HG02981 (cell line): ENCODE measurements around the gene PKDCC.
"Not testable (repeated sequence)": the region's sequence is repeated elsewhere in the genome, so short reads cannot be mapped to it uniquely, and the experiment has no call there.

Experiments used
- ATAC-seq: cut with Tn5 transposase; IDR thresholded peaks from one replicate; pipeline ENCODE4 v1.9.1; 2021; ENCODE audit warnings: mild to moderate bottlenecking, moderate library complexity; ENCODE audit not compliant: unreplicated experiment

Gene PKDCC

DNA sequence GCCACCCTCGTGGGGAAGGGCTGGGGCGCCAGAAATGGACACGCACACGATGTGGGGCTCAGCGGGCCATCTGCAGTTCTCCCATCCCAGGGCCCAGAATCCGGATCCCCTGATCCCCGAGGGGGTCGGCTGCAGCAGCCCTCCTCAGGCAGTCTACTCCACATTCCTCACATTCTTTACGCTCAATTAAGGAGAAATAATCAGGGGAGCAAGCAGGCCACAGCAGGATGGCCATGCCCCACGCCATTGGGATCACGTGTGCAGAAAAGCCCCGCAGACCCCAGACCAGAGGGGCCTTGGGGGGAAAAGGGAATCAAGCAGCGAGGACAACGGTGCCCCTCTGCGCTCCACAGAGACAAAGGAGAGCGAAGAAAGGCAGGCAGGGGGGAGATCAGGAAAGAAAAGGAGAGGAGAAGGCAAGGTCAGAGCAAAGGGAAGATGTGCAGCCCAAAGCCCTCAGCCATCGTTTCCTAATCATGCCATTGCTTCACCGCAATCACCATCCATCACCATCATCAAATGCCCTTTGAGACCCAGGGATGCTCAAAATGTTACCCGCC lies 17.5 kb upstream of the PKDCC start:
- ATAC-seq = no peak

- ATAC-seq = no peak
Measured at GRCh38 chr2:42030829-42031228, 17.0 kb upstream of the PKDCC start.

- no peak for ATAC-seq
Measured at GRCh38 chr2:42031281-42032223, 16.3 kb upstream of the PKDCC start.

- ATAC-seq = no peak
Measured at GRCh38 chr2:42032224-42032620, 15.6 kb upstream of the PKDCC start.

GRCh38 chr2:42032745-42033144 lies 15.1 kb upstream of the PKDCC start:
- no peak for ATAC-seq

GRCh38 chr2:42034096-42034495 lies 13.7 kb upstream of the PKDCC start:
- ATAC-seq = not testable (repeated sequence)

DNA sequence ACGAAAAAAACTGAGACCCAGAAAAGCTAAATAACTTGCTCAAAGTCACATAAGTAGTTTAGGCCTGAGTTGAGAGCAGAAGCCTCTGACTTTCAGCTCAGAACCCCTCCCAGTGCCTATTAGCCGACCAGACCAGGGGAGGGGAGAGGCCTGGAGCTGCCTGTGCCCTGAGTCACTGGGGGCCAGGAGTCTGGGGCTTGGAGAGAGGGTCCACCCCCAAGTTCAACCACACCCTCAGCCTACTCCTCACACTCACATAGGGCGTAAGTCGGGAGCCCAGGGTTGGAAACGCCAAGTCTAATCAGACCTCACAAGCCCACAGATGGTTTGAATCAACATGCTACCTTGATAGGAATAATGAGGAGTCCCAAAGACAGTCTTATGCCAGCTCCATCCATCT lies 12.6 kb upstream of the PKDCC start:
- ATAC-seq = no peak

DNA sequence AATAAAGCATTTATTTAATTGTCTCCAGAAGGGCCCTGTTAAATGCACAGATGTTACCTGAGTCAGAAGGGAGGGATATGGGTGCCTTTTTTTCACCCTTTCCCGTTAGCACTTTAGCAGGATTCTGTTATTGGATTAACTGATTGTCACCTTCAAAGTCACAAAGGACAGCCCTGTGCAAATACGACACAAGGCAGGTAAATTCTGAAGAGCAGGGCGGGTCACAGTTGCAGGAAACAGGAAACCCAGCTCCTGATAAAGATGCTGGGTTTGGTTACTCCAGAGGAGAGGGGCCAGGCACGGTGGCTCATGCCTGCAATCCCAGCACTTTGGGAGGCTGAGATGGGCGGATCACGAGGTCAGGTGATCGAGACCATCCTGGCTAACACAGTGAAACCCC lies 11.4 kb upstream of the PKDCC start:
- no peak for ATAC-seq

GRCh38 chr2:42036940-42037339 lies 10.9 kb upstream of the PKDCC start:
- ATAC-seq = no peak

- no peak for ATAC-seq
Measured at GRCh38 chr2:42040643-42041278, 7.1 kb upstream of the PKDCC start.

- ATAC-seq = no peak
Measured at GRCh38 chr2:42041377-42042127, 6.3 kb upstream of the PKDCC start.

DNA sequence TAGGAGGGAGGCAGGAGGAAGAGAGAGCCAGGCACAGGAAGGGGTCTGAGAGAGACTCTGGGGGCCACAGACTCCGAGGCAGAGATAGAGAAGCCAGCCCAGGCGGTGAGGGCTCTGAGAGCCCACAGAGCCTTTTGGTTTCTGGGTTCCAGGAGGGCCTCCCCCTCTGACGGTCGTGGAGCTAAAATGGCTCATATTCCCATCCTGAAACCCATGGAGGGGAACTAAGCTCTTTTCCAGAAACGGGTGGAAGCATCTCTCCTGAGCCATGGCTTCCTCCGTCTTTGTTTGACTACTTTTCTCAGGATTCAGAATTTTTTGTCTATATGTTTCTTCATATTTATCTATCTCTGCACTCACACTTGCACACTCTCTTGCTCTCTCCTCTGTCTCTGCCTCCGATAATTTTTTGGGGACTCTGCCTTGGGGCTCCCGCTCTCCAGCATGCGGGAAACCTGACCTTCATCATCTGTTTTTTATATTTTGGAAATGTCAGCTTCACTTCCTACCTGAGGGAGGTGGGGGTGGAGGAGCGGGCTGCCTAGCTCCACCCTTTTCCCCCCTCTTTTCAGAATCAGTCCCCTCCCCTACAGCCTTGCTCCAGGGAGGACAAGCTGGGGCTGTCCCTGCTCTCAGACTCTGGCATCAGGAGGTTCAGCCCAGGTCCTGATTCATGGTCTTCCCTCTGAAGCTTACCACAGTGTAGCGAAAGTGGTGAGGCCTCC lies 5.0 kb upstream of the PKDCC start:
- ATAC-seq = no peak

- ATAC-seq = no peak
Measured at GRCh38 chr2:42043789-42044394, 3.9 kb upstream of the PKDCC start.

DNA sequence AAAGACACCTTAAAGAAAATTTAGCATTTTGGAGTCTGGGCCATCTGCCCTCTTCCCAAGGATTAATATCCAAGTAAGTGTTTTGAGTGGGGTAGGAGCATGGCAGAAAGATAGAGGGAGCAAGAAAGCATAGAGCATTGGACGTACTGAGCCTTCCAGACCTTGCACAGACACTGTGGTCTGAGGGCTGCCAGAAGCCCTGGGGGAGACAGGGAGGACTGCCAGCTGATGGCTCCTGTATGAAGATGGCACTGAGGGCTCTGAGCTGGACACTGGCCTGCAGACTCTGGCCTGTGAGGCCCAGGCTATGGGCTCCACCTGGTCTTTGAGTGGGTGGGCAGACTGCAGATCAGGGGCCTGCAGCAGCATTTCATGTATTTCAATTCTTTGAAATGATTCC lies 2.9 kb upstream of the PKDCC start:
- no peak for ATAC-seq

- ATAC-seq = no peak
Measured at GRCh38 chr2:42045352-42045751, 2.5 kb upstream of the PKDCC start.

DNA sequence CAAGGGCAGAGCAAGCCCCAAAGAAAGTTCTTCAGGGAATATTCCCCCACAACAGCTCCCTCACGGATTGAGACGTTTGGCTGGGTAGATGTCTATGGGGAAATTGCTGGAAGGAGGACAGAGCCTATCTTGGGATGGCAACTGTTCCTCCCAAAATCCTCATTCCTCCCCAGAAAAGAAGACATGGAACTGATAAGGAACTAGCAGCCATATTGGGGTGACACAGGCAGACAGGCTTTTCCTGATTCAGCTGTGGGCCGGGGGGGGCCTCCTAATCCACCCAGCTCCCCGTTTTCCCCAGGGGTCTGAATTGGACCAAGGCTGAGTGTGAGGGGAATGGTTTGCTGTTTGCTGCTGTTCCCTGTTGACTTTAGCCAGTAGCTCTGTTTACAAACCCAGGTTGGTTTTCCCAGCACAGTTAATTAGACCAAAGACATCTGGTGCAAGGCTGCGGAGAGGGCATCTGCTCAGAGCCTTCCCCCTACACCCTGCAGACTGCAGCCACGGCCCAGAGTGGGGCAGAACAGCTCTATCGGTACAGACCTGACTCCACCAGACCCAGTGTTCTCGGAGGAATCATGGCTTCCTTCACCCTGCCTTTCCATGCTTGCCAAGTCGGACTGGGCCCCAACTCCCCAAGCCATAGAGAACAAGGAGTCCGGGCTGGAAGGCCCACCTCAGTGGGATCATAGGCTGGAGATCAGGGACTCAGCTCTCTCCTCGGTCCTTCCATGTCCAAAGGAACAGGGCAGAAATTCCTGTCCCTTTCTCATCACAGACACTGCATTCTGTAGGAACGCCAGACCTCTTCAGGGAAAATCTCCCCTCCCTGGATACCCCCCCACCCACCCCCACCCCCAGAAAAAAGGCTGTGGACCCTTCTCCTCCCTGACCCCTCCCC lies 1.7 kb upstream of the PKDCC start:
- no peak for ATAC-seq

GRCh38 chr2:42046819-42047487 lies 868 bp upstream of the PKDCC start:
- no peak for ATAC-seq

- ATAC-seq = no peak
Measured at GRCh38 chr2:42048299-42049220, 739 bp downstream of the PKDCC start.
